Endothelial cell of umbilical vein (primary cell): ENCODE data around the gene LSM14A. TPM values are rescaled to one million over a fixed set of nuclear protein-coding genes. Genes with fewer than 3 reads are reported as not detected.

ENCODE experiments used
- BruUV-seq: library from RNA; stranded (reverse); fragments of 400-500 nt; replicated peaks from 2 replicates; lab custom pipeline; 2021; lab: Mats Ljungman, UMichigan
- CTCF ChIA-PET: fragments of 300-600, 350-600 bp; sonication (Branson Sonifier 250); formaldehyde crosslinking; loops from one replicate; lab custom pipeline; 2021; ENCODE audit warnings: antibody characterized with exemption, inconsistent platforms; lab: Charles Lee
- POLR2A ChIA-PET: fragments of 300-600, 350-600 bp; sonication (Branson Sonifier 250); formaldehyde crosslinking; loops from one replicate; lab custom pipeline; 2021; ENCODE audit warnings: antibody characterized with exemption, inconsistent platforms; lab: Charles Lee
- DNase-seq: peaks from one replicate; pipeline ENCODE4 v3.0.0-alpha.2; 2011; ENCODE audit warnings: low read depth, low spot score
- FAIRE-seq: peaks from 2 replicates; lab custom pipeline; 2011; peaks lifted over from hg19 to GRCh38; lab: Jason Lieb, UNC
- H2AFZ ChIP-seq: 2 replicates; pipeline ENCODE4 v1.6.0; 2012; ENCODE audit warnings: low read depth, low read length, control low read depth, inconsistent platforms
- H3K27ac ChIP-seq: 2 replicates; pipeline ENCODE4 v1.5.1; 2011; ENCODE audit warnings: low read depth, mild to moderate bottlenecking, control low read depth, low read length, moderate library complexity; ENCODE audit not compliant: insufficient read depth
- H3K27me3 ChIP-seq, 2 experiments: 2 replicates each; pipeline versions ENCODE4 v1.6.0 to v1.6.1; 2011; ENCODE audit warnings: low read length in 2 of 2, mixed read lengths in 1 of 2; ENCODE audit not compliant: control insufficient read depth in 2 of 2, insufficient read depth in 2 of 2
- H3K36me3 ChIP-seq, 2 experiments: 2 replicates in 1 of 2; 3 replicates in 1 of 2; pipeline ENCODE4 v1.5.1; 2011; ENCODE audit warnings: low read length in 2 of 2, mild to moderate bottlenecking in 1 of 2, moderate library complexity in 1 of 2; ENCODE audit not compliant: control insufficient read depth in 2 of 2, insufficient read depth in 2 of 2; ENCODE audit errors: extremely low read depth in 1 of 2
- H3K4me1 ChIP-seq: 3 replicates; pipeline ENCODE4 v1.5.1; 2011; ENCODE audit warnings: mild to moderate bottlenecking, low read length; ENCODE audit not compliant: control insufficient read depth, insufficient read depth; ENCODE audit errors: extremely low read depth
- H3K4me2 ChIP-seq: 2 replicates; pipeline ENCODE4 v1.6.1; 2011; ENCODE audit warnings: low read length, control low read depth, mixed read lengths; ENCODE audit not compliant: insufficient read depth
- H3K4me3 ChIP-seq, 3 experiments: fragments of 200-600 bp in 1 of 3; sonication (generic), shearing (Covaris generic) in 1 of 3; replicated peaks in 1 of 3; 2 replicates each; pipeline ENCODE4 v1.5.1; 2011 to 2016; ENCODE audit warnings: control low read depth in 3 of 3, low read length in 3 of 3, mild to moderate bottlenecking in 2 of 3, inconsistent platforms in 1 of 3, low read depth in 1 of 3, moderate library complexity in 1 of 3; ENCODE audit not compliant: insufficient read depth in 1 of 3
- H3K79me2 ChIP-seq: 2 replicates; pipeline ENCODE4 v1.6.0; 2012; ENCODE audit warnings: low read length, inconsistent platforms; ENCODE audit not compliant: control insufficient read depth, insufficient read depth
- H3K9ac ChIP-seq: replicated peaks from 2 replicates; pipeline ENCODE3; 2011; ENCODE audit warnings: low read length, control low read depth; ENCODE audit not compliant: insufficient read depth; ENCODE audit errors: extremely low read depth
- H3K9me1 ChIP-seq: replicated peaks from 3 replicates; pipeline ENCODE4 v1.6.0; 2011; ENCODE audit warnings: mild to moderate bottlenecking, low read length; ENCODE audit not compliant: control insufficient read depth, insufficient read depth; ENCODE audit errors: extremely low read depth
- H3K9me3 ChIP-seq: replicated peaks from 2 replicates; pipeline ENCODE4 v1.5.1; 2012; ENCODE audit warnings: low read length, inconsistent platforms; ENCODE audit not compliant: control insufficient read depth, insufficient read depth
- H4K20me1 ChIP-seq: replicated peaks from 2 replicates; pipeline ENCODE3; 2011; ENCODE audit warnings: mild to moderate bottlenecking, low read length; ENCODE audit not compliant: control insufficient read depth, insufficient read depth; ENCODE audit errors: extremely low read depth
- EZH2 ChIP-seq: IDR thresholded peaks from 2 replicates; pipeline ENCODE4 v1.6.1; 2012; ENCODE audit warnings: borderline replicate concordance, low read depth, mild to moderate bottlenecking, moderate library complexity, low read length, inconsistent platforms; ENCODE audit not compliant: severe bottlenecking
- FOS ChIP-seq: IDR thresholded peaks from 2 replicates; pipeline ENCODE4 v1.6.1; 2011; ENCODE audit warnings: mild to moderate bottlenecking, low read length, moderate library complexity, borderline replicate concordance; ENCODE audit not compliant: insufficient read depth
- GATA2 ChIP-seq: IDR thresholded peaks from 2 replicates; pipeline ENCODE4 v1.7.0; 2011; ENCODE audit warnings: low read depth, mild to moderate bottlenecking, moderate library complexity, mixed read lengths, low read length; ENCODE audit not compliant: insufficient read length, insufficient read depth
- JUN ChIP-seq: IDR thresholded peaks from 2 replicates; pipeline ENCODE4 v1.6.1; 2011; ENCODE audit warnings: borderline replicate concordance, low read depth; ENCODE audit not compliant: insufficient read length, insufficient read depth
- MAX ChIP-seq: IDR thresholded peaks from 2 replicates; pipeline ENCODE4 v1.6.1; 2011; ENCODE audit not compliant: insufficient read depth, insufficient read length
- MYC ChIP-seq: IDR thresholded peaks from one replicate; pipeline ENCODE4 v1.6.1; 2011; ENCODE audit warnings: mild to moderate bottlenecking, low read depth, low read length
- POLR2A ChIP-seq: IDR thresholded peaks from 2 replicates; pipeline ENCODE4 v1.6.1; 2012; ENCODE audit warnings: low read depth, mild to moderate bottlenecking, control low read depth, low read length
- POLR2AphosphoS5 ChIP-seq: IDR thresholded peaks from 2 replicates; pipeline ENCODE4 v1.6.1; 2012; ENCODE audit warnings: low read depth, mild to moderate bottlenecking, control low read depth, low read length, moderate library complexity; ENCODE audit not compliant: insufficient read depth
- dilution Hi-C: fragments of 300-500 bp; cut with MboI; formaldehyde crosslinking; loops from one replicate; pipeline ENCODE4 v1.15.0; 2019; ENCODE audit warnings: low sequenced_read_pairs; ENCODE audit not compliant: extremely low pct_ligation_motif_present
- intact Hi-C: fragments of 100-400 bp; cut with micrococcal nuclease; formaldehyde crosslinking; loops from one replicate; pipeline ENCODE4 v1.10.0; 2022
- polyA plus RNA-seq, 4 experiments: library from polyadenylated mRNA; depleted of rRNA in 3 of 4; stranded (reverse) in 3 of 4; unstranded in 1 of 4; fragments of >200 nt; gene quantifications; 2 replicates each; pipeline versions ENCODE4 v1.2.1 to v1.2.3, GENCODE V29; 2011 to 2012; ENCODE audit warnings: missing spikeins in 1 of 4
- total RNA-seq: library from RNA; stranded (reverse); gene quantifications from 2 replicates; pipeline ENCODE4 v1.2.3, GENCODE V29; 2021
- TF ChIP-seq, protein P1 (sequence below), 2 donors: IDR thresholded peaks; 1 replicate in 1 of 2; 2 replicates in 1 of 2; pipeline ENCODE4 v1.5.1; 2011; ENCODE audit warnings: low read length in 2 of 2, mild to moderate bottlenecking in 2 of 2, moderate library complexity in 2 of 2, control low read depth in 1 of 2, inconsistent platforms in 1 of 2, low read depth in 1 of 2; ENCODE audit not compliant: insufficient read depth in 1 of 2; ENCODE audit errors: extremely low read depth in 1 of 2

LSM14A gene
- total and polyA plus RNA-seq, 2 donors (not counting 3 experiments of a cell fraction or from before 2014, with no cell fraction given): 96.7 to 122 TPM

DNA sequence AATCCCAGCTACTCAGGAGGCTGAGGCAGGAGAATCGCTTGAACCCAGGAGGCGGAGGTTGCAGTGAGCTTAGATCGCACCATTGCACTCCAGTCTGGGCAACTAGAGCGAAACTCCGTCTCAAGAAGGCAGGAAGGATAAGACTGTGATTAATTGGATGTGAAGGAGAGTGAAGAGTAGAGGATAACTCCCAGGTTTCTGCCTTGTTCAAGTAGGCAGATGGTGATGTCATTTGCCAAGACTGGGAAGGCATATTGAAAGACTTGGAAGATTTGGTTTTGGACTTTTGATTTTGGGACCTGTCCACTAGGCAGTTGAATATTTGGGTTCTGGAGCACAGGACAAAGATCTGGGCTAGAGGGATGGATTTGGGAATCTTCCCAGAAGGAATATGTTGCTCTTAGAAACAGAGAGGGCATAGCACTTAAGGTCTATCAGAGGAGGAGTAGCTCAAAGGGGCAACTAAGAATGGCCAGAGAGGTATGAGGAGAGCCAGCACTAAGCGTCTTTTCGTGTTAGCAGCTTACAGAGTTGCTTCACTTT lies 102.1 kb downstream of the LSM14A start:
- Histone ChIP-seq H3K79me2 (peaks cover 79% of the 10 kb centered on the region), H3K9ac (peak overlapping the region; percentile 44), H3K4me1 (peaks cover 73% of the 10 kb centered on the region), H3K9me3 (no peaks in the 10 kb centered on the region), H3K4me2 (peak overlapping the region; percentile 74), H2AFZ (no peak overlapping the region), H3K9me1 (no peaks in the 10 kb centered on the region), H3K4me3 (peak overlapping the region in 1 of 3 experiments; percentile 14), H4K20me1 (no peaks in the 10 kb centered on the region), H3K27ac (peak overlapping the region; percentile 93), H3K27me3 (no peaks in the 10 kb centered on the region), H3K36me3 (peaks cover 2% of the 10 kb centered on the region in 2 experiments)
- CTCF ChIA-PET: interaction anchor here (0.6 to 1.1 kb wide), 6 partner anchors 15 to 58 kb away, joined by 3 to 4 read pairs (median 3); no protein-coding TSS in a partner anchor
- TSS peak; percentile 34 for BruUV-seq
- TF ChIP-seq JUN (no peak), EZH2 (no peak), GATA2 (no peak), POLR2A (no peak), MAX (no peak), FOS (no peak), POLR2AphosphoS5 (no peak), MYC (no peak)
- TF ChIP-seq, protein P1, sequence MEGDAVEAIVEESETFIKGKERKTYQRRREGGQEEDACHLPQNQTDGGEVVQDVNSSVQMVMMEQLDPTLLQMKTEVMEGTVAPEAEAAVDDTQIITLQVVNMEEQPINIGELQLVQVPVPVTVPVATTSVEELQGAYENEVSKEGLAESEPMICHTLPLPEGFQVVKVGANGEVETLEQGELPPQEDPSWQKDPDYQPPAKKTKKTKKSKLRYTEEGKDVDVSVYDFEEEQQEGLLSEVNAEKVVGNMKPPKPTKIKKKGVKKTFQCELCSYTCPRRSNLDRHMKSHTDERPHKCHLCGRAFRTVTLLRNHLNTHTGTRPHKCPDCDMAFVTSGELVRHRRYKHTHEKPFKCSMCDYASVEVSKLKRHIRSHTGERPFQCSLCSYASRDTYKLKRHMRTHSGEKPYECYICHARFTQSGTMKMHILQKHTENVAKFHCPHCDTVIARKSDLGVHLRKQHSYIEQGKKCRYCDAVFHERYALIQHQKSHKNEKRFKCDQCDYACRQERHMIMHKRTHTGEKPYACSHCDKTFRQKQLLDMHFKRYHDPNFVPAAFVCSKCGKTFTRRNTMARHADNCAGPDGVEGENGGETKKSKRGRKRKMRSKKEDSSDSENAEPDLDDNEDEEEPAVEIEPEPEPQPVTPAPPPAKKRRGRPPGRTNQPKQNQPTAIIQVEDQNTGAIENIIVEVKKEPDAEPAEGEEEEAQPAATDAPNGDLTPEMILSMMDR (IDR thresholded peaks at IDR 0.05; ENCODE audit: extremely low read depth in 1 of 2, insufficient read depth in 1 of 2, low read depth in 1 of 2, low read length in 2 of 2): no peak
- POLR2A ChIA-PET: interaction anchor here (0.7 kb wide), 1 partner anchor 39 kb away, joined by 3 read pairs; no protein-coding TSS in a partner anchor
- dilution Hi-C loops (no loop called here), intact Hi-C loops (no loop called here)
- DNase-seq (no peak), FAIRE-seq (no peak)
